Hepatocyte (in vitro differentiated cells): ENCODE results near the gene OR11H7. TPM values are rescaled to one million over a fixed set of nuclear protein-coding genes. Genes with fewer than 3 reads are reported as not detected.
"Not testable (repeated sequence)": the region's sequence is repeated elsewhere in the genome, so short reads cannot be mapped to it uniquely, and the experiment has no call there.

Source experiments
- DNase-seq: peaks from one replicate; pipeline ENCODE4 v3.0.0-alpha.2; 2016; ENCODE audit warnings: low spot score
- H2AFZ ChIP-seq: fragments of 200-600 bp; sonication (generic); 2 replicates; pipeline ENCODE4 v1.6.0; 2016; ENCODE audit warnings: antibody characterized with exemption, mild to moderate bottlenecking
- H3K27ac ChIP-seq: fragments of 200-600 bp; sonication (generic); 2 replicates; pipeline ENCODE4 v1.5.1; 2016; ENCODE audit warnings: mild to moderate bottlenecking
- H3K27me3 ChIP-seq: fragments of 200-600 bp; sonication (generic); 2 replicates; pipeline ENCODE4 v1.6.1; 2016
- H3K36me3 ChIP-seq: fragments of 200-600 bp; sonication (generic); replicated peaks from 2 replicates; pipeline ENCODE4 v1.5.1; 2016; ENCODE audit warnings: low read depth; ENCODE audit not compliant: insufficient read depth
- H3K4me1 ChIP-seq: fragments of 200-600 bp; sonication (generic); 2 replicates; pipeline ENCODE4 v1.5.1; 2016; ENCODE audit warnings: mild to moderate bottlenecking, moderate library complexity; ENCODE audit not compliant: insufficient read depth
- H3K4me2 ChIP-seq: fragments of 200-600 bp; sonication (generic); 2 replicates; pipeline ENCODE4 v1.6.0; 2016
- H3K4me3 ChIP-seq: fragments of 200-600 bp; sonication (generic); 2 replicates; pipeline ENCODE4 v1.5.1; 2016; ENCODE audit warnings: mild to moderate bottlenecking
- H3K79me2 ChIP-seq: fragments of 200-600 bp; sonication (generic); 2 replicates; pipeline ENCODE4 v1.6.0; 2017; ENCODE audit warnings: mild to moderate bottlenecking
- H3K9me2 ChIP-seq: fragments of 200-600 bp; sonication (generic); replicated peaks from 2 replicates; pipeline ENCODE4 v1.6.0; 2017; ENCODE audit warnings: mild to moderate bottlenecking; ENCODE audit not compliant: insufficient read depth
- H3K9me3 ChIP-seq: fragments of 200-600 bp; sonication (generic); 2 replicates; pipeline ENCODE4 v1.5.1; 2016; ENCODE audit warnings: low read depth, mild to moderate bottlenecking
- H4K20me1 ChIP-seq: fragments of 200-600 bp; sonication (generic); 2 replicates; pipeline ENCODE4 v1.6.0; 2016; ENCODE audit warnings: mild to moderate bottlenecking; ENCODE audit not compliant: insufficient read depth, poor library complexity, severe bottlenecking
- EZH2 ChIP-seq: fragments of 200-600 bp; sonication (generic); IDR thresholded peaks from 2 replicates; pipeline ENCODE4 v1.6.1; 2016; ENCODE audit warnings: antibody characterized with exemption, mild to moderate bottlenecking, borderline replicate concordance
- EZH2phosphoT487 ChIP-seq: fragments of 200-600 bp; sonication (generic); IDR thresholded peaks from one replicate; pipeline ENCODE4 v1.6.1; 2018; ENCODE audit warnings: antibody characterized with exemption, mild to moderate bottlenecking, low read depth, moderate library complexity; ENCODE audit not compliant: unreplicated experiment, severe bottlenecking
- WGBS: methylation state at CpG from one replicate; pipeline ENCODE4 v1.1.6; 2016; ENCODE audit warnings: low lambda C conversion rate; ENCODE audit errors: missing lambda C conversion rate; 5-methylcytosine and 5-hydroxymethylcytosine counted together
- polyA plus RNA-seq: library from polyadenylated mRNA; unstranded; fragments of >200 nt; fragmentation: Nextera tagmentation; extraction: Ambion mirVana; gene quantifications from 2 replicates; pipeline ENCODE4 v1.2.1, GENCODE V29; 2016
- total RNA-seq: library from RNA; depleted of rRNA; stranded (reverse); fragments of >200 nt; gene quantifications from 2 replicates; pipeline ENCODE4 v1.2.3, GENCODE V29; 2014
- TF ChIP-seq, protein P1 (sequence below): fragments of 200-600 bp; sonication (generic); IDR thresholded peaks from 2 replicates; pipeline ENCODE4 v1.5.1; 2016; ENCODE audit warnings: antibody characterized with exemption, mild to moderate bottlenecking; ENCODE audit not compliant: poor library complexity

Gene OR11H7
- total and polyA plus RNA-seq, 2 experiments from 2014 or later: not detected

GRCh38 chr14:20209595-20209994 lies 19.2 kb upstream of the OR11H7 start:
- Histone ChIP-seq H3K9me2 (no peaks in the 10 kb centered on the region), H3K27me3 (no peaks in the 10 kb centered on the region), H3K4me2 (no peak overlapping the region), H3K36me3 (no peaks in the 10 kb centered on the region), H3K4me3 (no peak overlapping the region), H3K27ac (no peak overlapping the region), H3K79me2 (no peaks in the 10 kb centered on the region), H3K4me1 (no peaks in the 10 kb centered on the region), H4K20me1 (no peaks in the 10 kb centered on the region), H3K9me3 (peaks cover 6% of the 10 kb centered on the region), H2AFZ (no peak overlapping the region)
- 65% methylated on average over 2 of the region's 2 CpGs for WGBS
- DNase-seq: no peak
- TF ChIP-seq EZH2phosphoT487 (no peak), EZH2 (no peak)
- TF ChIP-seq, protein P1, sequence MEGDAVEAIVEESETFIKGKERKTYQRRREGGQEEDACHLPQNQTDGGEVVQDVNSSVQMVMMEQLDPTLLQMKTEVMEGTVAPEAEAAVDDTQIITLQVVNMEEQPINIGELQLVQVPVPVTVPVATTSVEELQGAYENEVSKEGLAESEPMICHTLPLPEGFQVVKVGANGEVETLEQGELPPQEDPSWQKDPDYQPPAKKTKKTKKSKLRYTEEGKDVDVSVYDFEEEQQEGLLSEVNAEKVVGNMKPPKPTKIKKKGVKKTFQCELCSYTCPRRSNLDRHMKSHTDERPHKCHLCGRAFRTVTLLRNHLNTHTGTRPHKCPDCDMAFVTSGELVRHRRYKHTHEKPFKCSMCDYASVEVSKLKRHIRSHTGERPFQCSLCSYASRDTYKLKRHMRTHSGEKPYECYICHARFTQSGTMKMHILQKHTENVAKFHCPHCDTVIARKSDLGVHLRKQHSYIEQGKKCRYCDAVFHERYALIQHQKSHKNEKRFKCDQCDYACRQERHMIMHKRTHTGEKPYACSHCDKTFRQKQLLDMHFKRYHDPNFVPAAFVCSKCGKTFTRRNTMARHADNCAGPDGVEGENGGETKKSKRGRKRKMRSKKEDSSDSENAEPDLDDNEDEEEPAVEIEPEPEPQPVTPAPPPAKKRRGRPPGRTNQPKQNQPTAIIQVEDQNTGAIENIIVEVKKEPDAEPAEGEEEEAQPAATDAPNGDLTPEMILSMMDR: no peak

DNA sequence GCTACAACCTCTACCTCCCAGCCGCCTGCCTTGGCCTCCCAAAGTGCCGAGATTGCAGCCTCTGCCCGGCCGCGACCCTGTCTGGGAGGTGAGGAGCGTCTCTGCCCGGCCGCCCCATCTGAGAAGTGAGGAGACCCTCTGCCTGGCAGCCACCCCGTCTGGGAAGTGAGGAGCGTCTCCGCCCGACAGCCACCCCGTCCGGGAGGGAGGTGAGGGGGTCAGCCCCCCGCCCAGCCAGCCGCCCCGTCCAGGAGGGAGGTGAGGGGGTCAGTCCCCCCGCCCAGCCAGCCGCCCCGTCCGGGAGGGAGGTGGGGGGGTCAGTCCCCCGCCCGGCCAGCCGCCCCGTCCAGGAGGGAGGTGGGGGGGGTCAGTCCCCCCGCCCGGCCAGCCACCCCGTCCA lies 16.4 kb upstream of the OR11H7 start:
- 91% methylated on average over 9 of the region's 28 CpGs for WGBS
- not testable (repeated sequence) for H2AFZ ChIP-seq, H3K9me2 ChIP-seq, H3K27me3 ChIP-seq, H3K27ac ChIP-seq, H3K4me2 ChIP-seq, H3K4me1 ChIP-seq, H4K20me1 ChIP-seq, H3K79me2 ChIP-seq, H3K9me3 ChIP-seq, H3K36me3 ChIP-seq, H3K4me3 ChIP-seq, DNase-seq

- H3K79me2 ChIP-seq: no peaks in the 10 kb centered on the region
- no peaks in the 10 kb centered on the region for H3K4me1 ChIP-seq
- peaks cover 5% of the 10 kb centered on the region for H3K9me3 ChIP-seq
- 52% methylated on average over 2 of the region's 2 CpGs for WGBS
- H3K4me3 ChIP-seq: no peak overlapping the region
- no peaks in the 10 kb centered on the region for H3K27me3 ChIP-seq
- TF ChIP-seq EZH2 (no peak), EZH2phosphoT487 (no peak)
- TF ChIP-seq, protein P1: no peak
- no peaks in the 10 kb centered on the region for H4K20me1 ChIP-seq
- H3K27ac ChIP-seq: no peak overlapping the region
- H2AFZ ChIP-seq: no peak overlapping the region
- no peaks in the 10 kb centered on the region for H3K9me2 ChIP-seq
- no peak for DNase-seq
- no peak overlapping the region for H3K4me2 ChIP-seq
- H3K36me3 ChIP-seq: no peaks in the 10 kb centered on the region
These were observed 13.6 kb upstream of the OR11H7 start for GRCh38 chr14:20215196-20215595.

DNA sequence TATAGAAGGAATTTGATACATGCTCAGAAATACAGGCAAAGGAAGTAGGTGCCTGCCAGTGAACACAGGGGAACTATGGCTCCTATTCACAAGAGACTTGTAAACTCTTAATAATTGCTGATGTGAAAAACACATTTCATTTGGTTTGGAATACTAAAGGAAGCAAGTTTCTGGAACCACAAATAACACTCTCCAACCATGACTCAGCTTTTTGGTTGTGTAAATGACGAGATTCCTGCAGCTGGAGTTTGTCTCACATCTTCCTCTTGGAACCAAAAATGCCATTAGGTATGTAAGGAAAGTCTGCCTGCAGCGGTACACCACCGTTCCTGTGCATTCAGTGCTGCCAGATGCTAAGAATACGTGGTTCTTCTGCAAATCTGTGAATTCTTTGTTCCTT lies 9.7 kb upstream of the OR11H7 start:
- Histone ChIP-seq H3K27ac (no peak overlapping the region), H3K36me3 (no peaks in the 10 kb centered on the region), H3K9me2 (no peaks in the 10 kb centered on the region), H3K79me2 (no peaks in the 10 kb centered on the region), H3K4me2 (no peak overlapping the region), H4K20me1 (no peaks in the 10 kb centered on the region), H2AFZ (no peak overlapping the region), H3K4me1 (no peaks in the 10 kb centered on the region), H3K27me3 (no peaks in the 10 kb centered on the region), H3K4me3 (no peak overlapping the region), H3K9me3 (peaks cover 7% of the 10 kb centered on the region)
- no peak for TF ChIP-seq EZH2
- TF ChIP-seq EZH2phosphoT487: no peak
- TF ChIP-seq, protein P1: no peak
- 36% methylated on average over 4 of the region's 4 CpGs for WGBS
- no peak for DNase-seq
